Fibroblast of pulmonary artery (primary cell): ENCODE results near the gene EPHB1.

Source experiments
- DNase-seq: peaks from one replicate; pipeline ENCODE4 v3.0.0-alpha.2; 2010; ENCODE audit warnings: low read depth
- H3K4me3 ChIP-seq: replicated peaks from 2 replicates; pipeline ENCODE4 v1.5.1; 2011; ENCODE audit warnings: low read depth, mild to moderate bottlenecking, control low read depth, low read length, moderate library complexity
- CTCF ChIP-seq: IDR thresholded peaks from 2 replicates; pipeline ENCODE4 v1.5.1; 2011; ENCODE audit warnings: mild to moderate bottlenecking, control low read depth, low read length, inconsistent platforms; ENCODE audit errors: missing control alignments

The EPHB1 gene

GRCh38 chr3:134910026-134910425 lies 115.0 kb downstream of the EPHB1 start:
- no peak for TF ChIP-seq CTCF
- H3K4me3 ChIP-seq, result no peak overlapping the region
- DNase-seq, result no peak

- TF ChIP-seq CTCF, result no peak
- no peak overlapping the region for H3K4me3 ChIP-seq
- no peak for DNase-seq
Measured at GRCh38 chr3:134911586-134912548, 116.8 kb downstream of the EPHB1 start.

- no peak overlapping the region for H3K4me3 ChIP-seq
- DNase-seq, result no peak
- TF ChIP-seq CTCF, result no peak
Measured at GRCh38 chr3:134916276-134916961, 121.4 kb downstream of the EPHB1 start.

- DNase-seq, result no peak
- TF ChIP-seq CTCF, result no peak
- H3K4me3 ChIP-seq, result no peak overlapping the region
Measured at GRCh38 chr3:134917631-134918030, 122.6 kb downstream of the EPHB1 start.

- TF ChIP-seq CTCF, result no peak
- no peak for DNase-seq
- no peak overlapping the region for H3K4me3 ChIP-seq
Measured at GRCh38 chr3:134918441-134918840, 123.4 kb downstream of the EPHB1 start.

GRCh38 chr3:134922101-134922500 lies 127.0 kb downstream of the EPHB1 start:
- no peak for DNase-seq
- TF ChIP-seq CTCF, result no peak
- no peak overlapping the region for H3K4me3 ChIP-seq
